ENCODE measurements around the gene NRG2.

Gene NRG2

DNA sequence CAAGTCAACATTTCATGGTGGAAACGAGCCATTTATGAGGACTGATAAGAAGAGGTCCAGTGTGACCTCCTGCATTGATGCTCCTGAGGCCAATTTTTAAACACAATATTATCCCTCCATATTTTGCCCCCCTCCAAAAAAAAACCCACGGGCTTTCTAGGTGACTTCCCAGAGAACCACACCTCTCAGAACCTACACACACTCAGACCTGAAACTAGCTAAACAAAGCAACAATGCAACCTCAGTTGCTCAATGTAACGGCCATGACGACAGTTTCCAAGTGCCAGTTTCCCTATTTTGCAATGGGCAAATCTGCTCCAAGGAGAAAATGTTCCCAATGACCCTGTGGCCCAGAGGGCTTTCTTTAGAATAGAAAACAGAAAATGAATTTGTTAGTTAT, 3.5 kb downstream of the NRG2 start:
- TF ChIP-seq POLR2AphosphoS5 (IDR thresholded peaks at IDR 0.05; ENCODE audit: low read depth, low read length) (no peak), POLR2A (IDR thresholded peaks at IDR 0.05; ENCODE audit: low read depth, low read length) (peak; percentile 16; the same call in 1 of the 2 replicates), TAF1 (IDR thresholded peaks at IDR 0.05; ENCODE audit: borderline replicate concordance, low read depth, low read length) (no peak)
- FAIRE-seq (peak; percentile 78), DNase-seq (ENCODE audit: insufficient read length) (no peak)

DNA sequence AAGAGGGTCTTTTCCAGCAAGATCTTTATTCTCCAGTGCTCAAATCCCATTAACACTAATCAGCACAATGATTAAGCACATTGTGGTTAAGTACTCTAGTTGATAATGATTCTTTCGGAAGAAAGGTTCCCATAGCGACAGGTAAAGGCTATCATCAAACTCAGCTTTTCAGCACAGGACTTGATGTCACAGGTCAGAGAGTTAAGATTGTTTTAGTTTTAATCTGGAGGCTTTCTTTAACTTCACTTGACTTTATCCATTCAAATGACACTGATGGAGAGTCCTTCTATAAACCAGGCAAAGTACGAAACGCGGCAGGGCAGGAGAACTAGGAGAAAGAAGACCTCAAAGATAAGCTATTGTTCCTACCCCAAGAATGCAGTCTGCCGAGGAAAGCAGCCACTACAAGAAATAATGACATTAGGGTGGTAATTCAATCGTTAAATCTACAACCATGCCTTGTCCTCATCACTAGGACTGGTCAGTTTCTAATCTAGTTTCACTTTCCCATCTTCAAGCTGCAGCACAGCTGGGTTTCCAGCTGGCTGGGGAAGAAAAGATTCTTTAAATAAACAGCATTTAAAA, 4.6 kb downstream of the NRG2 start:
- FAIRE-seq (peak; percentile 70), DNase-seq (ENCODE audit: insufficient read length) (no peak)
- TF ChIP-seq POLR2A (IDR thresholded peaks at IDR 0.05; ENCODE audit: low read depth, low read length): no peak
- no peak for TF ChIP-seq POLR2AphosphoS5 (IDR thresholded peaks at IDR 0.05; ENCODE audit: low read depth, low read length)

DNA sequence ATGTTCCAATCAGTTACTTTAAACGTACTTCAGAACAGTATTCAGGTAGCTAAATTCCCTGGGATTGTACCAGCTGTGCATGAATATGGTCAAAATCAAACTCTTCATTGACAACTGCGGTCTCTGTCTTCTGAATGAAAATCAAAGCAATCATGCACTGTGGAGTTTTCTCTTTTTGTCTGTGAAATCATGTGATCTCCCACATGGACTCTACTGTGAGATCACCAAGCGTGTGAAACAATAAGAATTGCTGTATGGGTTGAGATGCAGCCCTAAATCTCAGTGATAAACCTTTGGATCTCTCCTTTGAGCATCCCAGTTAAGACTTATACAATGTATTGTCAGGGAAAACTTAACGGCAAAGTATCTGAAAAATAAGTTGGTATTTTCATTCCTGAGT, 6.1 kb downstream of the NRG2 start:
- FAIRE-seq: peak; percentile 78
- no peak for TF ChIP-seq POLR2A (IDR thresholded peaks at IDR 0.05; ENCODE audit: low read depth, low read length)
- TF ChIP-seq POLR2AphosphoS5 (IDR thresholded peaks at IDR 0.05; ENCODE audit: low read depth, low read length): no peak
- no peak for TF ChIP-seq TAF1 (IDR thresholded peaks at IDR 0.05; ENCODE audit: borderline replicate concordance, low read depth, low read length)
- no peak for DNase-seq (ENCODE audit: insufficient read length)

- FAIRE-seq: no peak
- DNase-seq (ENCODE audit: insufficient read length): no peak
- no peak for TF ChIP-seq TAF1 (IDR thresholded peaks at IDR 0.05; ENCODE audit: borderline replicate concordance, low read depth, low read length)
- no peak for TF ChIP-seq POLR2A (IDR thresholded peaks at IDR 0.05; ENCODE audit: low read depth, low read length)
- no peak for TF ChIP-seq POLR2AphosphoS5 (IDR thresholded peaks at IDR 0.05; ENCODE audit: low read depth, low read length)
Observed at GRCh38 chr5:140035881-140036280, 7.2 kb downstream of the NRG2 start.

DNA sequence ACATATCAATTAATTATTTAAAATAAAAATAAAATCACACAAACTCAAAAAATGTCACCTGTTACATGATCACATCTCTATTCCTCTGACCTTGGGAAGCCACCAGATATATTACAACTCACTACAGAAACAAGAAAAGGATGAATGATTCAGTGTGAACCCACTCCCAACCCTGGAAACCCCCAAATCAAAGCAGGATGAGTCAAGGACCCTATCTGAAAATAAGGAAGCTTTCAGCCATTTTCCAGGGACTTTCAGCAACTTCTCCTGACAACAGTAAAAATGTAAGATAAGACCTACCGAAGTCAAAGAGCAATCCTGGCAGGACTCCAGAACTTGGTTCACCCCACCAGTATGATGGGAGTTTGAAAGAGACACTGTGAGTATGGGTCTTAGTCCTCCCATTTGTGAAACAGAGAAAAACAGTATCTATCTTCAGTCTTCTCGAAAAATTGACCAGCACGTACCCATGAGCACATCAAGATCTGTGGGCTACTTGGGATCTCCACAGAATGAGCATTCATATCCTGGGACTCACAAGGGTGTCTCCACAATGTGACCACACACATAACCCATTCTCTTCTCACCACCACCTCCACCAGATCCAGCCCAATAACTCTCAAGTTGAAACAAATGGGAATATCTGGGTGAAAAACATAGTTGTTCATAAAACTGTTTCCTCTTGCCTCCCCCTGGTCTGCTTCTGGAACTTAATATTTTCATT, 9.9 kb downstream of the NRG2 start:
- no peak for TF ChIP-seq POLR2A (IDR thresholded peaks at IDR 0.05; ENCODE audit: low read depth, low read length)
- no peak for TF ChIP-seq POLR2AphosphoS5 (IDR thresholded peaks at IDR 0.05; ENCODE audit: low read depth, low read length)
- no peak for TF ChIP-seq TAF1 (IDR thresholded peaks at IDR 0.05; ENCODE audit: borderline replicate concordance, low read depth, low read length)
- no peak for DNase-seq (ENCODE audit: insufficient read length)
- peak; percentile 75 for FAIRE-seq

DNA sequence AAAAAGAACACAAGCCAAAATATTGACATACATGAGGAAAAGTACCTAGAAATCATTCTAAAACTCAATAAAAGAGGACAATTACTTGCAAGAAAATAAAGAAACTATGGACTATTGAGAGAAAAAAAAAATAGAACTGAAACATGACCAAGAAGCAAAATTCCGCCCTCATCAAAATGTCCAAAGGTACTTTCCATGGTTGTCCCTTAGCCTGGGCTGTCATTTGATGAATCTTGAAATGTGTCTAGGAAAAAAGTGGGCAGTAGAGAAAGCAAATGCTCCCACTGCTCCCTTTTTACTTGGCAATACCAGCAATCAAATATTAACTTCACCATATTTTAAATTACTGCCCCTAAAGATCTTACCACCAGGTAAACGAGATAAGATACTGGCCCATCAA, 10.8 kb downstream of the NRG2 start:
- no peak for TF ChIP-seq TAF1 (IDR thresholded peaks at IDR 0.05; ENCODE audit: borderline replicate concordance, low read depth, low read length)
- no peak for TF ChIP-seq POLR2AphosphoS5 (IDR thresholded peaks at IDR 0.05; ENCODE audit: low read depth, low read length)
- TF ChIP-seq POLR2A (IDR thresholded peaks at IDR 0.05; ENCODE audit: low read depth, low read length): no peak
- DNase-seq (ENCODE audit: insufficient read length): no peak
- FAIRE-seq: no peak

DNA sequence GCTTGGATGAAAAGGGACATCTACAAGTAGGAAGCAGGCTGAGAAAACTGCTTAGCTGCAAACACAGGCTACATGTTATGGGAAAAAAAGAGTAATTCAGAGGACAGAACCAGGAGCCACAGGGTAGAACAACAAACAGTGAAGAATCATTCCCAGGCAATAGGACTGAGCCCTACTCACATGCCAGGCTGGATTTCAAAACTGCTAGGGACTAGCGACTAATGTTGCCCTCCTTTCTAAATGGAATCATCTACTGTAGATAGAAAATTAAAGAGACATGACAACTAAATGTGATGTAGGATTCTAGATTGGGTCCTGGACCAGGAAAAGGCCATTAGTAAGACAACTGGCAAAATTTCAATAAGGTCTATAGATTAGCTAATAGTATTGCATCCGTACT, 15.3 kb downstream of the NRG2 start:
- DNase-seq (ENCODE audit: insufficient read length): no peak
- peak; percentile 30 for FAIRE-seq
- no peak for TF ChIP-seq POLR2AphosphoS5 (IDR thresholded peaks at IDR 0.05; ENCODE audit: low read depth, low read length)
- no peak for TF ChIP-seq POLR2A (IDR thresholded peaks at IDR 0.05; ENCODE audit: low read depth, low read length)
- no peak for TF ChIP-seq TAF1 (IDR thresholded peaks at IDR 0.05; ENCODE audit: borderline replicate concordance, low read depth, low read length)

- FAIRE-seq (no peak), DNase-seq (ENCODE audit: insufficient read length) (no peak)
- TF ChIP-seq POLR2A (IDR thresholded peaks at IDR 0.05; ENCODE audit: low read depth, low read length) (no peak), TAF1 (IDR thresholded peaks at IDR 0.05; ENCODE audit: borderline replicate concordance, low read depth, low read length) (no peak), POLR2AphosphoS5 (IDR thresholded peaks at IDR 0.05; ENCODE audit: low read depth, low read length) (no peak)
Observed at GRCh38 chr5:140025736-140026135, 17.4 kb downstream of the NRG2 start.

DNA sequence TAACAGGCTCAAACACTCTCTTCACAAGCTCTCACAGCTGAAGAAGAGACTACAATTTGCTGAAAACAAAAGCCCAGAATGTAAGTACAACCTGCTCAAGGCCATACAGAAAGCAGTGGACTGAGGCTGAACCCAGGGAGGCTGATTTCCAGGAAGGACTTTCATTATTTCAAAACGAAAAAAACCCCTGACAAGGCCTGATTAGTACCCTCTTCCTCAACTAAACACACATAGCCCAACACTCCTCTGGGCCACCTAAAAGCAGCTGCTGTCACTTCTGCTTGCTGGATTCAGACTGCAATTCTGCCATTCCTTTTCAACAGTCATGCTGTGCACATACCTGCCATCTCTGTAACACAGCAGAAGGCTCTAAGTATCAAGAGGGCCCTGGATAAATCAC, 18.2 kb downstream of the NRG2 start:
- FAIRE-seq (peak; percentile 94), DNase-seq (ENCODE audit: insufficient read length) (no peak)
- no peak for TF ChIP-seq POLR2A (IDR thresholded peaks at IDR 0.05; ENCODE audit: low read depth, low read length)
- TF ChIP-seq TAF1 (IDR thresholded peaks at IDR 0.05; ENCODE audit: borderline replicate concordance, low read depth, low read length): no peak
- TF ChIP-seq POLR2AphosphoS5 (IDR thresholded peaks at IDR 0.05; ENCODE audit: low read depth, low read length): no peak

- DNase-seq (ENCODE audit: insufficient read length): no peak
- FAIRE-seq: peak; percentile 50
- TF ChIP-seq POLR2A (IDR thresholded peaks at IDR 0.05; ENCODE audit: low read depth, low read length): no peak
- TF ChIP-seq POLR2AphosphoS5 (IDR thresholded peaks at IDR 0.05; ENCODE audit: low read depth, low read length): no peak
- TF ChIP-seq TAF1 (IDR thresholded peaks at IDR 0.05; ENCODE audit: borderline replicate concordance, low read depth, low read length): no peak
Observed at GRCh38 chr5:140023611-140024191, 19.4 kb downstream of the NRG2 start.

- no peak for DNase-seq (ENCODE audit: insufficient read length)
- no peak for TF ChIP-seq POLR2AphosphoS5 (IDR thresholded peaks at IDR 0.05; ENCODE audit: low read depth, low read length)
- TF ChIP-seq POLR2A (IDR thresholded peaks at IDR 0.05; ENCODE audit: low read depth, low read length): no peak
- TF ChIP-seq TAF1 (IDR thresholded peaks at IDR 0.05; ENCODE audit: borderline replicate concordance, low read depth, low read length): no peak
- FAIRE-seq: peak; percentile 51
Observed at GRCh38 chr5:140020601-140021177, 22.4 kb downstream of the NRG2 start.
